K562 (cell line): ENCODE results near the gene CNTFR. TPM values are rescaled to one million over a fixed set of nuclear protein-coding genes. Genes with fewer than 3 reads are reported as not detected.

Experiments
- ATAC-seq: fragments of 200-7000 bp; cut with Tn5 transposase; 3 replicates; pipeline ENCODE4 v1.9.1; 2020; ENCODE audit warnings: moderate library complexity
- BruUV-seq: library from RNA; stranded (reverse); fragments of 400-500 nt; replicated peaks from 2 replicates; lab custom pipeline; 2021; lab: Mats Ljungman, UMichigan
- CTCF ChIA-PET: fragments of 300-600 bp; formaldehyde crosslinking; extraction: SDS; loops from one replicate; lab custom pipeline; 2021; ENCODE audit warnings: low intra/inter-chr PET ratio; lab: Yijun Ruan, JAX
- POLR2A ChIA-PET: fragments of 300-600, 350-650 bp; sonication (Branson Sonifier 250); formaldehyde crosslinking; extraction: SDS; loops from one replicate; lab custom pipeline; 2021; ENCODE audit warnings: antibody characterized with exemption, inconsistent platforms; lab: Yijun Ruan, JAX
- DNase-seq, 4 experiments: peaks; one replicate each; pipeline versions ENCODE4 v3.0.0 to v3.0.0-alpha.2; 2011 to 2018; ENCODE audit warnings: low spot score in 3 of 4, mixed read lengths in 3 of 4; ENCODE audit errors: extremely low read depth in 1 of 4
- FAIRE-seq: peaks from 2 replicates; lab custom pipeline; 2011; peaks lifted over from hg19 to GRCh38; lab: Jason Lieb, UNC
- H2AFZ ChIP-seq: 2 replicates; pipeline ENCODE4 v1.6.0; 2011; ENCODE audit warnings: low read depth, low read length, control low read depth, inconsistent platforms
- H3K27ac ChIP-seq: fragments of 200-600 bp; 3 replicates; pipeline ENCODE4 v1.8.0; 2011; ENCODE audit warnings: low read depth, mild to moderate bottlenecking, control low read depth, inconsistent platforms, low read length, moderate library complexity, mixed read lengths; ENCODE audit errors: extremely low read depth
- H3K27me3 ChIP-seq, 2 experiments: fragments of 300-600 bp in 1 of 2; 2 replicates in 1 of 2; 3 replicates in 1 of 2; pipeline versions ENCODE4 v1.6.0 to v1.8.0; 2011; ENCODE audit warnings: inconsistent platforms in 2 of 2, low read length in 2 of 2, mild to moderate bottlenecking in 1 of 2, mixed read lengths in 1 of 2, moderate library complexity in 1 of 2; ENCODE audit not compliant: control insufficient read depth in 2 of 2, insufficient read depth in 2 of 2
- H3K36me3 ChIP-seq: fragments of 300-600 bp; 3 replicates; pipeline ENCODE4 v1.8.0; 2011; ENCODE audit warnings: mild to moderate bottlenecking, low read length, inconsistent platforms; ENCODE audit not compliant: control insufficient read depth, insufficient read depth
- H3K4me1 ChIP-seq, 2 experiments: fragments of 200-600 bp in 1 of 2; replicated peaks in 1 of 2; 2 replicates in 1 of 2; 3 replicates in 1 of 2; pipeline versions ENCODE4 v1.5.1 to v1.8.0; 2011; ENCODE audit warnings: inconsistent platforms in 2 of 2, low read length in 2 of 2, mild to moderate bottlenecking in 1 of 2, mixed read lengths in 1 of 2, moderate library complexity in 1 of 2; ENCODE audit not compliant: control insufficient read depth in 2 of 2, insufficient read depth in 2 of 2
- H3K4me2 ChIP-seq: 2 replicates; pipeline ENCODE4 v1.6.1; 2011; ENCODE audit warnings: low read length, control low read depth, inconsistent platforms, mixed read lengths; ENCODE audit not compliant: insufficient read depth
- H3K4me3 ChIP-seq: fragments of 200-600 bp; sonication (generic), shearing (Covaris generic); 2 replicates; pipeline ENCODE4 v1.5.1; 2016; ENCODE audit warnings: control low read depth, inconsistent platforms
- H3K79me2 ChIP-seq: fragments of 200-600 bp; 3 replicates; pipeline ENCODE4 v1.8.0; 2011; ENCODE audit warnings: low read length, inconsistent platforms; ENCODE audit not compliant: control insufficient read depth, insufficient read depth
- H3K9ac ChIP-seq, 2 experiments: 2 replicates each; pipeline versions ENCODE4 v1.6.0 to v1.6.1; 2011; ENCODE audit warnings: low read depth in 2 of 2, low read length in 2 of 2, control low read depth in 1 of 2, inconsistent platforms in 1 of 2, mild to moderate bottlenecking in 1 of 2, mixed read lengths in 1 of 2; ENCODE audit not compliant: insufficient read depth in 1 of 2
- H3K9me1 ChIP-seq: one replicate; pipeline ENCODE4 v1.6.0; 2011; ENCODE audit warnings: inconsistent platforms, mild to moderate bottlenecking, low read length, moderate library complexity; ENCODE audit not compliant: control insufficient read depth, insufficient read depth
- H3K9me3 ChIP-seq: replicated peaks from 2 replicates; pipeline ENCODE4 v1.5.1; 2011; ENCODE audit warnings: low read depth, low read length, inconsistent platforms; ENCODE audit not compliant: control insufficient read depth, insufficient read depth
- H4K20me1 ChIP-seq: replicated peaks from 2 replicates; pipeline ENCODE4 v1.6.1; 2011; ENCODE audit warnings: low read length, inconsistent platforms, mixed read lengths; ENCODE audit not compliant: control insufficient read depth, insufficient read depth
- ESRRA ChIP-seq: fragments of 450-650 bp; IDR thresholded peaks from 2 replicates; pipeline ENCODE4 v1.6.1; 2014; ENCODE audit warnings: low read depth, mild to moderate bottlenecking, moderate library complexity, borderline replicate concordance
- GABPB2 ChIP-seq: fragments of 250-450 bp; sonication (Bioruptor Pico); conservative IDR thresholded peaks from 2 replicates; pipeline ENCODE4 v1.5.1; 2021; ENCODE audit warnings: mild to moderate bottlenecking
- HDAC6 ChIP-seq: IDR thresholded peaks from 2 replicates; pipeline ENCODE4 v1.6.1; 2012; ENCODE audit warnings: low read depth, mild to moderate bottlenecking, control low read depth, inconsistent platforms, low read length, moderate library complexity
- KLF10 ChIP-seq: fragments of 250-450 bp; sonication (Bioruptor Pico); IDR thresholded peaks from 2 replicates; pipeline ENCODE4 v1.6.1; 2021; ENCODE audit warnings: matching md5 sums
- PRMT5 ChIP-seq: sonication (generic); formaldehyde crosslinking; IDR thresholded peaks from 2 replicates; pipeline ENCODE4 v1.5.0; 2020; ENCODE audit warnings: missing genetic modification reagents
- TEAD2 ChIP-seq: fragments of 450-650 bp; IDR thresholded peaks from 2 replicates; pipeline ENCODE4 v1.6.1; 2016; ENCODE audit warnings: missing genetic modification characterization, control low read depth, missing compliant biosample characterization
- THRB ChIP-seq: fragments of 450-650 bp; formaldehyde crosslinking; conservative IDR thresholded peaks from 2 replicates; pipeline ENCODE4 v1.4.0; 2022; ENCODE audit warnings: mild to moderate bottlenecking, missing genetic modification characterization
- U2AF2 ChIP-seq: fragments of 200-400 bp; formaldehyde crosslinking; optimal IDR thresholded peaks from 2 replicates; pipeline ENCODE3; 2017; ENCODE audit warnings: low read depth, mild to moderate bottlenecking, low read length
- ZFPM2 ChIP-seq: fragments of 250-450 bp; sonication (Bioruptor Pico); IDR thresholded peaks from 2 replicates; pipeline ENCODE4 v1.5.1; 2022; ENCODE audit warnings: mild to moderate bottlenecking
- ZNF609 ChIP-seq: sonication (generic); formaldehyde crosslinking; IDR thresholded peaks from 2 replicates; pipeline ENCODE4 v1.8.1; 2023; ENCODE audit warnings: missing genetic modification reagents, mild to moderate bottlenecking, borderline replicate concordance
- ZNF764 ChIP-seq: fragments of 250-450 bp; sonication (Bioruptor Pico); IDR thresholded peaks from 2 replicates; pipeline ENCODE4 v1.4.0; 2020; ENCODE audit warnings: low read depth, mild to moderate bottlenecking, moderate library complexity
- WGBS: fragments of 100-300 bp; shearing (Covaris generic); methylation state at CpG from one replicate; pipeline ENCODE4 v1.1.6; 2016; ENCODE audit warnings: low coverage, mixed read lengths; ENCODE audit not compliant: insufficient coverage; ENCODE audit errors: missing lambda C conversion rate; 5-methylcytosine and 5-hydroxymethylcytosine counted together
- in situ Hi-C: fragments of 300-500 bp; cut with MboI; formaldehyde crosslinking; loops from 4 replicates; pipeline ENCODE4 v1.15.0; 2018; ENCODE audit warnings: inconsistent platforms, mixed read lengths
- intact Hi-C: fragments of 100-400 bp; cut with micrococcal nuclease; formaldehyde crosslinking; loops from 2 replicates; pipeline ENCODE4 v1.14.2; 2022
- polyA plus RNA-seq, 8 experiments: library from polyadenylated mRNA; depleted of rRNA in 4 of 8; stranded (reverse) in 5 of 8; unstranded in 3 of 8; fragments of >200 nt; fragmentation: Nextera tagmentation in 2 of 8; fragmentation: Illumina TruSeq in 1 of 8; extraction: Ambion mirVana in 2 of 8; extraction: Trizol in 1 of 8; gene quantifications; 2 replicates each; pipeline versions ENCODE4 v1.2.1 to v1.2.3, GENCODE V29; 2011 to 2014; ENCODE audit warnings: inconsistent platforms in 1 of 8, missing spikeins in 1 of 8
- total RNA-seq, 7 experiments: library from RNA; depleted of rRNA in 6 of 7; stranded (reverse); fragments of >200 nt in 6 of 7; fragmentation: Illumina TruSeq in 2 of 7; extraction: Trizol in 2 of 7; gene quantifications; 2 replicates each; pipeline versions ENCODE4 v1.2.1 to v1.2.3, GENCODE V29; 2011 to 2021; ENCODE audit warnings: low replicate concordance in 1 of 7

The CNTFR gene
- total and polyA plus RNA-seq, 9 of the 15 experiments (the other 6 are each of a cell fraction or from before 2014, with no cell fraction given) = not detected

GRCh38 chr9:34549407-34549732 lies 40.2 kb downstream of the CNTFR start:
- Histone ChIP-seq H3K9me3 (no peaks in the 10 kb centered on the region), H2AFZ (no peak overlapping the region), H3K9ac (no peak overlapping the region), H4K20me1 (peaks cover 9% of the 10 kb centered on the region; the same call in 1 of the 2 replicates), H3K9me1 (no peaks in the 10 kb centered on the region), H3K4me2 (no peak overlapping the region), H3K4me1 (no peaks in the 10 kb centered on the region), H3K27ac (no peak overlapping the region), H3K27me3 (peaks cover 0 to 35% of the 10 kb centered on the region in 2 experiments; a peak in 3 of 5 replicates), H3K36me3 (no peaks in the 10 kb centered on the region), H3K79me2 (no peaks in the 10 kb centered on the region), H3K4me3 (no peak overlapping the region)
- intact Hi-C loops (no loop called here), in situ Hi-C loops (no loop called here)
- BruUV-seq = no TSS peak
- ChIA-PET POLR2A (no interaction called here), CTCF (interaction anchor here (1.2 to 1.6 kb wide), 2 partner anchors 42 to 53 kb away, joined by 3 to 8 read pairs; no protein-coding TSS in a partner anchor)
- DNase-seq (no peak), ATAC-seq (no peak), FAIRE-seq (no peak)
- WGBS = 0% methylated on average over 3 of the region's 5 CpGs
- TF ChIP-seq U2AF2 (no peak), ESRRA (no peak), GABPB2 (no peak), HDAC6 (no peak), ZFPM2 (CRISPR knock-in tag) (no peak), THRB (CRISPR knock-in tag) (no peak), PRMT5 (no peak), ZNF764 (CRISPR knock-in tag) (no peak), KLF10 (CRISPR knock-in tag) (no peak), ZNF609 (CRISPR knock-in tag) (no peak), TEAD2 (tag) (no peak)
